Spleen (tissue), 11 donors: ENCODE measurements around the gene PAPPA2. TPM values are rescaled to one million over a fixed set of nuclear protein-coding genes. Genes with fewer than 3 reads are reported as not detected.

Experiments used
- DNase-seq: peaks from one replicate; pipeline ENCODE4 v3.0.0-alpha.2; 2020
- H3K27ac ChIP-seq, 8 donors: fragments of 200-600 bp; sonication (generic) in 7 of 8; 1 replicate in 4 of 8; 2 replicates in 4 of 8; pipeline versions ENCODE4 v1.5.0 to v1.8.0; 2016 to 2021; ENCODE audit warnings: inconsistent platforms in 4 of 8, mild to moderate bottlenecking in 4 of 8, moderate library complexity in 1 of 8
- H3K27me3 ChIP-seq, 7 donors: fragments of 200-600 bp; sonication (generic) in 6 of 7; replicated peaks in 1 of 7; 1 replicate in 4 of 7; 2 replicates in 3 of 7; pipeline versions ENCODE4 v1.5.0 to v1.8.0; 2016 to 2021; ENCODE audit warnings: inconsistent platforms in 3 of 7, mild to moderate bottlenecking in 1 of 7
- H3K36me3 ChIP-seq, 6 donors: fragments of 200-600 bp; sonication (generic) in 5 of 6; 1 replicate in 4 of 6; 2 replicates in 2 of 6; pipeline versions ENCODE4 v1.5.0 to v1.8.0; 2016 to 2021; ENCODE audit warnings: inconsistent platforms in 2 of 6
- H3K4me1 ChIP-seq, 6 donors: fragments of 200-600 bp; sonication (generic) in 5 of 6; 1 replicate in 3 of 6; 2 replicates in 3 of 6; pipeline versions ENCODE4 v1.5.0 to v1.8.0; 2016 to 2021; ENCODE audit warnings: inconsistent platforms in 3 of 6
- H3K4me3 ChIP-seq, 8 donors: fragments of 200-600 bp; sonication (generic) in 7 of 8; 1 replicate in 4 of 8; 2 replicates in 4 of 8; pipeline versions ENCODE4 v1.5.0 to v1.8.0; 2016 to 2021; ENCODE audit warnings: inconsistent platforms in 4 of 8, mild to moderate bottlenecking in 4 of 8, moderate library complexity in 2 of 8
- H3K9me3 ChIP-seq, 8 donors: fragments of 200-600 bp; sonication (generic) in 7 of 8; 1 replicate in 4 of 8; 2 replicates in 4 of 8; pipeline versions ENCODE4 v1.5.0 to v1.8.0; 2016 to 2021; ENCODE audit warnings: inconsistent platforms in 4 of 8
- POLR2A ChIP-seq, 3 donors: fragments of 450-650 bp; IDR thresholded peaks; one replicate each; pipeline ENCODE4 v1.5.1; 2017; ENCODE audit warnings: antibody characterized with exemption in 3 of 3, mild to moderate bottlenecking in 1 of 3
- POLR2AphosphoS5 ChIP-seq, 3 donors: sonication (generic); formaldehyde crosslinking; IDR thresholded peaks; one replicate each; pipeline ENCODE4 v1.5.1; 2017; ENCODE audit warnings: antibody characterized with exemption in 3 of 3
- WGBS, 5 donors: extraction: QIAGEN DNeasy Blood & Tissue Kit in 3 of 5; methylation state at CpG; one replicate each; pipeline versions ENCODE4 v1.1.5 to v1.1.7; 2013 to 2018; 5-methylcytosine and 5-hydroxymethylcytosine counted together
- intact Hi-C: fragments of 100-400 bp; cut with DNase I; formaldehyde crosslinking; loops from one replicate; pipeline ENCODE4 v1.15.0; 2023; ENCODE audit warnings: low total_unique reads
- polyA plus RNA-seq, 3 donors: library from polyadenylated mRNA; stranded (reverse); fragments of 200-250 nt; gene quantifications; one replicate each; pipeline ENCODE4 v1.2.1, GENCODE V29; 2013
- total RNA-seq, 7 donors: library from RNA; depleted of rRNA in 3 of 7; stranded (reverse); fragments of >200 nt in 3 of 7; fragmentation: NEBNext Ultra II Directional in 4 of 7; extraction: Animal tissue kit (Norgen Biotek cat#: 25700) in 4 of 7; gene quantifications; one replicate each; pipeline versions ENCODE4 v1.1.0 to v1.2.1, GENCODE V29; 2016 to 2021
- TF ChIP-seq, protein P1 (sequence below), 11 experiments: fragments of 200-600 bp in 7 of 11; fragments of 450-650 bp in 4 of 11; sonication (generic) in 4 of 11; IDR thresholded peaks in 8 of 11; conservative IDR thresholded peaks in 3 of 11; 1 replicate in 7 of 11; 2 replicates in 4 of 11; pipeline versions ENCODE4 v1.4.0 to v1.8.0; 2016 to 2021; ENCODE audit warnings: antibody characterized with exemption in 11 of 11, inconsistent platforms in 4 of 11, mild to moderate bottlenecking in 1 of 11
- donor health status: healthy with polysubstance abuse.
- donor health status: DM: no; HTN: no; CAD: no; lungs with moderate emphysema.
- donor health status: DM: no; HTN: no; CAD: no.
- donor health status: Bipolar disorder and iron deficiency.
- donor health status: healthy.
- donor health status: DM: no; HTN: no; CAD: no.
- donor health status: DM: yes; HTN: yes; CAD: no.

Gene PAPPA2
- total and polyA plus RNA-seq, 10 donors = 0.02 to 0.76 (median 0.06) TPM; not detected in 3

DNA sequence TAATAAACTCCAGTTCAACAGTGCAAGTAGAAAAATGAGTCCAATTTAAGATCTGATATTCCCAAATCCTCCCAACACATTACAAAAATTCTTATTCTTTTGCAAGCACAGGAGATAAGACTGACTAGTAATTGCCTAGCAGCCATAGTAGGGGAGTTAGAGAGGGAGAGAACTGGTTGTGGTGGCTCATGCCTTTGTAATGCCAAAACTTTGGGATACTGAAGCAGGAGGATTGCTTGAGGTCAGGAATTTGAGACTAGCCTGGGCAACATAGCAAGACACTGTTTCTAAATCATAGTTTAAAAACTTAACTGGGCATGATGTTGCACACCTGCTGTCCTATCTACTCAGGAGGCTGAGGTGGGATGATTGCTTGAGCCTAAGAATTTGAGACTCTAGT lies 26.7 kb upstream of the PAPPA2 start:
- intact Hi-C loops = no loop called here
- no peaks in the 10 kb centered on the region for H3K36me3 ChIP-seq
- H3K4me3 ChIP-seq = no peak overlapping the region
- H3K27me3 ChIP-seq = no peaks in the 10 kb centered on the region
- H3K4me1 ChIP-seq = no peaks in the 10 kb centered on the region
- no peak for DNase-seq
- H3K9me3 ChIP-seq = no peaks in the 10 kb centered on the region
- TF ChIP-seq POLR2A (IDR thresholded peaks at IDR 0.05) = no peak
- no peak for TF ChIP-seq POLR2AphosphoS5 (IDR thresholded peaks at IDR 0.05)
- TF ChIP-seq, protein P1, sequence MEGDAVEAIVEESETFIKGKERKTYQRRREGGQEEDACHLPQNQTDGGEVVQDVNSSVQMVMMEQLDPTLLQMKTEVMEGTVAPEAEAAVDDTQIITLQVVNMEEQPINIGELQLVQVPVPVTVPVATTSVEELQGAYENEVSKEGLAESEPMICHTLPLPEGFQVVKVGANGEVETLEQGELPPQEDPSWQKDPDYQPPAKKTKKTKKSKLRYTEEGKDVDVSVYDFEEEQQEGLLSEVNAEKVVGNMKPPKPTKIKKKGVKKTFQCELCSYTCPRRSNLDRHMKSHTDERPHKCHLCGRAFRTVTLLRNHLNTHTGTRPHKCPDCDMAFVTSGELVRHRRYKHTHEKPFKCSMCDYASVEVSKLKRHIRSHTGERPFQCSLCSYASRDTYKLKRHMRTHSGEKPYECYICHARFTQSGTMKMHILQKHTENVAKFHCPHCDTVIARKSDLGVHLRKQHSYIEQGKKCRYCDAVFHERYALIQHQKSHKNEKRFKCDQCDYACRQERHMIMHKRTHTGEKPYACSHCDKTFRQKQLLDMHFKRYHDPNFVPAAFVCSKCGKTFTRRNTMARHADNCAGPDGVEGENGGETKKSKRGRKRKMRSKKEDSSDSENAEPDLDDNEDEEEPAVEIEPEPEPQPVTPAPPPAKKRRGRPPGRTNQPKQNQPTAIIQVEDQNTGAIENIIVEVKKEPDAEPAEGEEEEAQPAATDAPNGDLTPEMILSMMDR (IDR thresholded peaks at IDR 0.05 in 8 of 11, conservative IDR thresholded peaks at IDR 0.05 in 3 of 11) = no peak
- H3K27ac ChIP-seq = no peak overlapping the region

DNA sequence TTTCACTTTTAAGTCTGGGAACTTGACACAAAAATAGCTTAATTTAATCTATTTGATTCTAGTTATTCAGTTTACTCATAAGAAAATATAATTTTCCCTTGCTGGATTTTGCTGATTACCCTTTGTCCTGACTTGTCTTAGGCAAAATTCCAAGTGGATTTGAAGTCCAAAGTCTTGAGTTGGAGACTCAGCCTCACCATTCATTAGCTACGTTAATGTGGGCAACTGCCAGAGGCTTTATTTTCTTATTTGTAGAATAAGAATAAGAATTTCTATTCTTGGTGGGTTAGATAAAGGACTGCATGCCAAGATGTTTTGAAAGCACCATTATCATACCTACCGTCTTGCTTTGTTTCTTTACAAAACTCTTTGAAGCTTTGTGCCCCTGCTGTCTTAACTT lies 22.8 kb upstream of the PAPPA2 start:
- intact Hi-C loops = no loop called here
- WGBS, 5 donors = 79 to 89% (median 87%) methylated on average over 2 of the region's 2 CpGs

DNA sequence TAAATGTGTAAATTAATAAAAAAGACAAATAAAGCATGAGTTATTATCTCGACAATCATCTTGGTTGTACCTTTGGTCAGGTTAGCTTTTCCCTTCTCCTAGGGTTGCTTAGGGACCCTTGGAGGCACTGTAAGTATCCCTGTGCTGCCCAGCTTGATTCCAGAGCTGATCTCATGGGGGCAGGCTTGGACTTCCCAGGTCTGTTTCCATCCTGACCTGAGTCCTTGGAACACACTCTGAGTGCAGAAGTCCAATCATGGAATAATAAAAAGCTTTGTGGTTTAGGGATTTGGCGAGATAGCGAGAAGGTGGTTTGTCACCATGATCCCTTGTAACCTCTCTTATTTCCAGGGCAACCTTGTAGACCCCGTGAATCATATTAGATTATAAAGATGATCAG lies 18.7 kb upstream of the PAPPA2 start:
- 77 to 90% (median 79%) methylated on average over 4 of the region's 4 CpGs for WGBS, 5 donors
- intact Hi-C loops = no loop called here
- no peak overlapping the region for H3K4me3 ChIP-seq
- no peaks in the 10 kb centered on the region for H3K36me3 ChIP-seq
- H3K27ac ChIP-seq = no peak overlapping the region
- no peaks in the 10 kb centered on the region for H3K9me3 ChIP-seq
- no peak for DNase-seq
- H3K4me1 ChIP-seq = no peaks in the 10 kb centered on the region
- H3K27me3 ChIP-seq = no peaks in the 10 kb centered on the region
- TF ChIP-seq, protein P1 (IDR thresholded peaks at IDR 0.05 in 8 of 11, conservative IDR thresholded peaks at IDR 0.05 in 3 of 11) = no peak
- TF ChIP-seq POLR2AphosphoS5 (IDR thresholded peaks at IDR 0.05) = no peak
- no peak for TF ChIP-seq POLR2A (IDR thresholded peaks at IDR 0.05)

More for the DNA sequence above, 22.8 kb upstream of the PAPPA2 start:
- no peak for DNase-seq
- no peak overlapping the region for H3K4me3 ChIP-seq
- no peak overlapping the region for H3K27ac ChIP-seq
- H3K36me3 ChIP-seq = no peaks in the 10 kb centered on the region
- no peaks in the 10 kb centered on the region for H3K4me1 ChIP-seq
- TF ChIP-seq, protein P1 (IDR thresholded peaks at IDR 0.05 in 8 of 11, conservative IDR thresholded peaks at IDR 0.05 in 3 of 11) = no peak
- TF ChIP-seq POLR2AphosphoS5 (IDR thresholded peaks at IDR 0.05) = no peak
- TF ChIP-seq POLR2A (IDR thresholded peaks at IDR 0.05) = no peak
- H3K9me3 ChIP-seq = no peaks in the 10 kb centered on the region
- H3K27me3 ChIP-seq = no peaks in the 10 kb centered on the region

DNA sequence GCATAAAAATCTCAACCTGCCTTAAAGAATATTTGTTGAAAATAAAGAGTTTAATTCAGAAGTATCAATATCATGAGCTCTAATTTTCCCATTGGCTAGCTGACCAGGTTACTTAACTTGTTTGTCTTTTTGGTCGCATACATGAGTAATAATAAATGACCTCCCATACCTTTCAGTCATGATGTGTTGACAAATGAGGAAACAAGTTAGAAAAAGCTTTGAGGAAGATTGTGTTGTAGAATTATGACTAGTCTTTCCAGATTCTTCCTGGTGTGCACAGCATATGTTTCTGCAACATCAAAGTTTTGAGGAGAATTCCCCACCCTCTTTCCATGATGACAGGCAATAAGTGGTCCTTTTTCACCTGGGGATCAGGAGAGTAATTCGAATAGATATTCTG lies 17.6 kb upstream of the PAPPA2 start:
- WGBS, 5 donors = 61 to 75% (median 62%) methylated on average over 2 of the region's 2 CpGs
- Histone ChIP-seq H3K4me1 (no peaks in the 10 kb centered on the region), H3K36me3 (no peaks in the 10 kb centered on the region), H3K9me3 (peaks cover 0 to under 1% (median 0%) of the 10 kb centered on the region in 8 donors), H3K4me3 (no peak overlapping the region), H3K27ac (no peak overlapping the region), H3K27me3 (no peaks in the 10 kb centered on the region)
- TF ChIP-seq POLR2AphosphoS5 (IDR thresholded peaks at IDR 0.05) (no peak), POLR2A (IDR thresholded peaks at IDR 0.05) (no peak)
- TF ChIP-seq, protein P1 (IDR thresholded peaks at IDR 0.05 in 8 of 11, conservative IDR thresholded peaks at IDR 0.05 in 3 of 11) = no peak
- no peak for DNase-seq
- intact Hi-C loops = no loop called here
